A673 (cell line): Measurements from ENCODE around the gene PRUNE2. TPM values are rescaled to one million over a fixed set of nuclear protein-coding genes. Genes with fewer than 3 reads are reported as not detected.

Experiments used
- BruUV-seq: library from RNA; stranded (reverse); fragments of 400-500 nt; replicated peaks from 2 replicates; lab custom pipeline; 2021; lab: Mats Ljungman, UMichigan
- CTCF ChIA-PET: fragments of 300-600 bp; sonication (Branson Sonifier 250); formaldehyde crosslinking; loops from one replicate; lab custom pipeline; 2022; ENCODE audit warnings: antibody characterized with exemption; lab: Charles Lee
- POLR2A ChIA-PET: fragments of 300-600 bp; sonication (Branson Sonifier 250); formaldehyde crosslinking; loops from one replicate; lab custom pipeline; 2022; ENCODE audit warnings: antibody characterized with exemption; ENCODE audit not compliant: low non-redundant PET; lab: Charles Lee
- DNase-seq: peaks from one replicate; pipeline ENCODE4 v3.0.0-alpha.2; 2015; ENCODE audit warnings: low spot score
- H3K27ac ChIP-seq: fragments of 200-600 bp; sonication (generic); 2 replicates; pipeline ENCODE4 v1.5.1; 2016; ENCODE audit warnings: mixed run types, low read depth, mild to moderate bottlenecking, mixed read lengths, antibody characterized with exemption, low read length; ENCODE audit not compliant: poor library complexity, severe bottlenecking
- H3K27me3 ChIP-seq: fragments of 200-600 bp; sonication (generic); replicated peaks from 2 replicates; pipeline ENCODE4 v1.6.1; 2017; ENCODE audit warnings: mixed run types, low read depth, mild to moderate bottlenecking, mixed read lengths, antibody characterized with exemption, low read length; ENCODE audit not compliant: insufficient read depth, poor library complexity
- H3K36me3 ChIP-seq: fragments of 200-600 bp; sonication (generic); 2 replicates; pipeline ENCODE4 v1.6.1; 2016; ENCODE audit warnings: mixed run types, mild to moderate bottlenecking, mixed read lengths, antibody characterized with exemption, low read length; ENCODE audit not compliant: insufficient read depth, poor library complexity, severe bottlenecking
- H3K4me1 ChIP-seq: fragments of 200-600 bp; sonication (generic); 2 replicates; pipeline ENCODE4 v1.6.1; 2017; ENCODE audit warnings: mixed run types, mild to moderate bottlenecking, mixed read lengths, antibody characterized with exemption, low read length; ENCODE audit not compliant: insufficient read depth, poor library complexity, severe bottlenecking
- H3K4me3 ChIP-seq: fragments of 200-600 bp; sonication (generic); 2 replicates; pipeline ENCODE4 v1.5.1; 2016; ENCODE audit warnings: low read depth, mixed run types, mild to moderate bottlenecking, mixed read lengths, low read length; ENCODE audit not compliant: poor library complexity, severe bottlenecking
- H3K9me3 ChIP-seq: fragments of 200-600 bp; sonication (generic); 2 replicates; pipeline ENCODE4 v1.6.1; 2016; ENCODE audit warnings: mixed run types, low read depth, mild to moderate bottlenecking, mixed read lengths, antibody characterized with exemption, low read length; ENCODE audit not compliant: poor library complexity, severe bottlenecking
- CTCF ChIP-seq: fragments of 300-800, 200-600 bp; sonication (generic); conservative IDR thresholded peaks from 2 replicates; pipeline ENCODE4 v1.5.1; 2017; ENCODE audit warnings: low read depth, mild to moderate bottlenecking, antibody characterized with exemption, low read length, moderate library complexity, mixed read lengths
- EZH2 ChIP-seq: fragments of 200-600 bp; sonication (generic); IDR thresholded peaks from 2 replicates; pipeline ENCODE4 v1.6.1; 2017; ENCODE audit warnings: borderline replicate concordance, low read depth, mild to moderate bottlenecking, mixed read lengths, antibody characterized with exemption, low read length; ENCODE audit not compliant: poor library complexity, severe bottlenecking
- intact Hi-C: fragments of 100-400 bp; cut with micrococcal nuclease; formaldehyde crosslinking; loops from one replicate; pipeline ENCODE4 v1.10.0; 2022; ENCODE audit not compliant: unreplicated experiment
- total RNA-seq: library from RNA; stranded (reverse); gene quantifications from 2 replicates; pipeline ENCODE4 v1.2.3, GENCODE V29; 2021

Gene PRUNE2
- total RNA-seq, 1 experiment from 2014 or later, result not detected

- Histone ChIP-seq H3K36me3 (no peaks in the 10 kb centered on the region), H3K27ac (no peak overlapping the region), H3K9me3 (no peaks in the 10 kb centered on the region), H3K27me3 (peaks cover 28% of the 10 kb centered on the region), H3K4me1 (no peaks in the 10 kb centered on the region), H3K4me3 (no peak overlapping the region)
- no peak for DNase-seq
- intact Hi-C loops, result no loop called here
- no TSS peak for BruUV-seq
- ChIA-PET POLR2A (no interaction called here), CTCF (no interaction called here)
- TF ChIP-seq CTCF, result no peak
- TF ChIP-seq EZH2, result no peak
Measured at GRCh38 chr9:76734716-76735115, 171.2 kb downstream of the PRUNE2 start.

GRCh38 chr9:76733096-76733495 lies 172.8 kb downstream of the PRUNE2 start:
- CTCF ChIA-PET, result no interaction called here

GRCh38 chr9:76732341-76732958 lies 173.5 kb downstream of the PRUNE2 start:
- BruUV-seq, result no TSS peak
- H3K36me3 ChIP-seq, result no peaks in the 10 kb centered on the region
- no peak overlapping the region for H3K4me3 ChIP-seq
- no peaks in the 10 kb centered on the region for H3K4me1 ChIP-seq
- ChIA-PET CTCF (no interaction called here), POLR2A (no interaction called here)
- no peak for DNase-seq
- H3K27me3 ChIP-seq, result peaks cover 25% of the 10 kb centered on the region
- intact Hi-C loops, result no loop called here
- no peak overlapping the region for H3K27ac ChIP-seq
- H3K9me3 ChIP-seq, result no peaks in the 10 kb centered on the region
- TF ChIP-seq CTCF, result no peak
- no peak for TF ChIP-seq EZH2

More at GRCh38 chr9:76733096-76733495, 172.8 kb downstream of the PRUNE2 start:
- TF ChIP-seq EZH2 (no peak), CTCF (no peak)
- Histone ChIP-seq H3K36me3 (no peaks in the 10 kb centered on the region), H3K9me3 (no peaks in the 10 kb centered on the region), H3K27me3 (peaks cover 29% of the 10 kb centered on the region), H3K4me3 (no peak overlapping the region), H3K4me1 (no peaks in the 10 kb centered on the region), H3K27ac (no peak overlapping the region)
- no peak for DNase-seq
- no TSS peak for BruUV-seq
- POLR2A ChIA-PET, result no interaction called here
- intact Hi-C loops, result no loop called here
